ENCODE results near the gene STARD9. TPM values are rescaled to one million over a fixed set of nuclear protein-coding genes. Genes with fewer than 3 reads are reported as not detected.

Gene STARD9
- total RNA-seq, 1 donor from 2014 or later: 24.4 TPM

- no peaks in the 10 kb centered on the region for H3K4me1 Mint-ChIP-seq (ENCODE audit: unreplicated experiment)
- no peaks in the 10 kb centered on the region for H3K27me3 Mint-ChIP-seq (ENCODE audit: unreplicated experiment)
- H3K36me3 Mint-ChIP-seq (ENCODE audit: unreplicated experiment): peaks cover 18% of the 10 kb centered on the region
- TF ChIP-seq CTCF (IDR thresholded peaks at IDR 0.05): no peak
- DNase-seq (ENCODE audit: extremely low spot score, unreplicated experiment): peak; percentile 63
- no peak overlapping the region for H3K27ac Mint-ChIP-seq (ENCODE audit: unreplicated experiment)
- no peak overlapping the region for H3K4me3 Mint-ChIP-seq (ENCODE audit: unreplicated experiment)
- no peaks in the 10 kb centered on the region for H3K9me3 Mint-ChIP-seq (ENCODE audit: unreplicated experiment)
These were observed 141.2 kb downstream of the STARD9 start for GRCh38 chr15:42716626-42717025.

- Mint-ChIP-seq H3K4me3 (ENCODE audit: unreplicated experiment) (no peak overlapping the region), H3K36me3 (ENCODE audit: unreplicated experiment) (peaks cover 23% of the 10 kb centered on the region), H3K27me3 (ENCODE audit: unreplicated experiment) (no peaks in the 10 kb centered on the region), H3K9me3 (ENCODE audit: unreplicated experiment) (no peaks in the 10 kb centered on the region), H3K4me1 (ENCODE audit: unreplicated experiment) (no peaks in the 10 kb centered on the region), H3K27ac (ENCODE audit: unreplicated experiment) (no peak overlapping the region)
- DNase-seq (ENCODE audit: extremely low spot score, unreplicated experiment): peak; percentile 62
- no peak for TF ChIP-seq CTCF (IDR thresholded peaks at IDR 0.05)
These were observed 143.6 kb downstream of the STARD9 start for GRCh38 chr15:42719043-42719442.

GRCh38 chr15:42720071-42720470 is 144.7 kb downstream of the STARD9 start:
- no peaks in the 10 kb centered on the region for H3K27me3 Mint-ChIP-seq (ENCODE audit: unreplicated experiment)
- peak; percentile 75 for DNase-seq (ENCODE audit: extremely low spot score, unreplicated experiment)
- H3K27ac Mint-ChIP-seq (ENCODE audit: unreplicated experiment): no peak overlapping the region
- no peaks in the 10 kb centered on the region for H3K9me3 Mint-ChIP-seq (ENCODE audit: unreplicated experiment)
- no peak overlapping the region for H3K4me3 Mint-ChIP-seq (ENCODE audit: unreplicated experiment)
- no peaks in the 10 kb centered on the region for H3K4me1 Mint-ChIP-seq (ENCODE audit: unreplicated experiment)
- TF ChIP-seq CTCF (IDR thresholded peaks at IDR 0.05): no peak
- H3K36me3 Mint-ChIP-seq (ENCODE audit: unreplicated experiment): peaks cover 26% of the 10 kb centered on the region

- H3K27ac Mint-ChIP-seq (ENCODE audit: unreplicated experiment): no peak overlapping the region
- H3K9me3 Mint-ChIP-seq (ENCODE audit: unreplicated experiment): no peaks in the 10 kb centered on the region
- H3K4me3 Mint-ChIP-seq (ENCODE audit: unreplicated experiment): no peak overlapping the region
- H3K4me1 Mint-ChIP-seq (ENCODE audit: unreplicated experiment): no peaks in the 10 kb centered on the region
- TF ChIP-seq CTCF (IDR thresholded peaks at IDR 0.05): no peak
- peaks cover 29% of the 10 kb centered on the region for H3K36me3 Mint-ChIP-seq (ENCODE audit: unreplicated experiment)
- no peaks in the 10 kb centered on the region for H3K27me3 Mint-ChIP-seq (ENCODE audit: unreplicated experiment)
- DNase-seq (ENCODE audit: extremely low spot score, unreplicated experiment): peak; percentile 73
These were observed 145.6 kb downstream of the STARD9 start for GRCh38 chr15:42721016-42721415.

GRCh38 chr15:42721916-42722315 is 146.5 kb downstream of the STARD9 start:
- Mint-ChIP-seq H3K36me3 (ENCODE audit: unreplicated experiment) (peaks cover 31% of the 10 kb centered on the region), H3K27ac (ENCODE audit: unreplicated experiment) (no peak overlapping the region), H3K4me3 (ENCODE audit: unreplicated experiment) (no peak overlapping the region)

More at GRCh38 chr15:42721916-42722315, 146.5 kb downstream of the STARD9 start:
- no peaks in the 10 kb centered on the region for H3K9me3 Mint-ChIP-seq (ENCODE audit: unreplicated experiment)
- H3K27me3 Mint-ChIP-seq (ENCODE audit: unreplicated experiment): no peaks in the 10 kb centered on the region
- no peak for DNase-seq (ENCODE audit: extremely low spot score, unreplicated experiment)
- no peaks in the 10 kb centered on the region for H3K4me1 Mint-ChIP-seq (ENCODE audit: unreplicated experiment)
- no peak for TF ChIP-seq CTCF (IDR thresholded peaks at IDR 0.05)
